GM18507 (cell line): ENCODE results near the gene KDM7A.
"Not testable (repeated sequence)": the region's sequence is repeated elsewhere in the genome, so short reads cannot be mapped to it uniquely, and the experiment has no call there.

Experiments used
- DNase-seq: peaks from one replicate; pipeline ENCODE4 v3.0.0; 2011; ENCODE audit warnings: low read depth; ENCODE audit not compliant: insufficient read length; ENCODE audit errors: extremely low spot score
- FAIRE-seq: peaks from 2 replicates; lab custom pipeline; 2011; peaks lifted over from hg19 to GRCh38; lab: Jason Lieb, UNC

The KDM7A gene

GRCh38 chr7:140162081-140162480 lies 14.7 kb downstream of the KDM7A start:
- FAIRE-seq, DNase-seq: not testable (repeated sequence)

- FAIRE-seq, result no peak
- DNase-seq, result no peak
Measured at GRCh38 chr7:140161047-140161446, 15.7 kb downstream of the KDM7A start.

DNA sequence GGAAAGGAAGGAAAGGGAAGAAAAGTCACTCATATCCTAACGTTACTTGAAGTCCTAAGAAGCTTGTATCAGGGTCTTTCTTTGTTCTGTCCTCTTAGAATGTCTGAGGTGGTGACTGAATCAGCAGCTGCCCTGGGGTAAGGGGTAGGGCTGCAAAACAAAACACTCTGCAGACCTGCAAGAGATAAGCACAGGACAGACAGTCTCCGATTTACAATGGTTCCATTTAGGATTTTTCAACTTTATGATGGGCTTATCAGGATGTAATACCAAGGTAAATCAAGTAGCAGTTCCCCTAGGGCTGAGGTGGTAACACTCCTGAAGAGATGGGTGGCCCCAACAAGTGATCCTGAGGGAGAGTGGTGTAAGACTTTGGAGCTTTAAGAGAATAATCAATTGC lies 16.5 kb downstream of the KDM7A start:
- FAIRE-seq, result no peak
- DNase-seq, result no peak

- FAIRE-seq, result no peak
- DNase-seq, result no peak
Measured at GRCh38 chr7:140159497-140159896, 17.3 kb downstream of the KDM7A start.

DNA sequence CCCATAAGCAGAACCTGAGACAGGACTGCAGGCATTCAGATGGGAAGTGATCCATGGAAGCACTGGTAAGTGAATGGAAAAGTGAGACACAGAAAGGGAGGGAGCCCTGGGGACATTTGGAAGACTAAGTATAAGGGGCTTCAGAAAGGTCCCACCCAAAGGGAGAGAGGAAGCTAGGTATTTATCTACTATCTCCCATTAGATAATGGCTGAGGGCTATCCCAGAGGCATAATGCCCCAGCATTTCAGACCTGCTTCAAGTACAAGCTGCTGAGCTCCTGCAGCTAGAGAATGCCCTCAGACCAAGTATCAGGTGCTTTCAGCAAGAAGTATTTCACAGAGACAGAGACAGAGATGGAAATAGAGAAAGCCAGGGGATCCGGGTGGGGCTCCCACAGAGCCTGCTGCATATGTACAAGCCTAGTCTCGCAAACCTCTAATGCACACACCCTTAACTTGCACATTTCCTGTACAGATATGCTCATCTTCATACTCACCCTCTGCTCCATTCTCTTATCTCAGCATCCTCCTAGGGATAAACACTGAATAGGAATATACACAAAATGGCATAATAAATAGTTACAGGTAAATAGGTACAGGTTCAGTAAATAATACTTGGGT lies 20.2 kb downstream of the KDM7A start:
- DNase-seq (no peak), FAIRE-seq (no peak)

DNA sequence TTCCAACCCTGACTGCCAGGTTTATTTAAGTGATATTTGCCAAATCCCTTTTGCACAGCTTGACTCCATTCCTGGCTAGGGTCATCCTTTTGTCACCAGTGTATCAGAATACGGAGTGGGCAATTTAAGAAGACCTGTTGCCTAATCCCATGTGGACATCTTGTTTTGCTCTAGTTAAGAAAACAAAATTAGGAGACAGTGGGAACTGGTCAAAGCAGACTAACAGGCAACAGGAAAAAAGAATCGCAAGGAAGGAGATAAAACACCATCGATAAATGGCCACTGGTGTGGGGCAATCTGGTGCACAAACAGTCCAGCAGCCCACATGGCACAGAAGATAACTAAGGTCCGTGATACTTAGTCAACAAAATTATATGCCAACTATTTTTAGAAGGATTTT lies 21.4 kb downstream of the KDM7A start:
- no peak for DNase-seq
- no peak for FAIRE-seq

DNA sequence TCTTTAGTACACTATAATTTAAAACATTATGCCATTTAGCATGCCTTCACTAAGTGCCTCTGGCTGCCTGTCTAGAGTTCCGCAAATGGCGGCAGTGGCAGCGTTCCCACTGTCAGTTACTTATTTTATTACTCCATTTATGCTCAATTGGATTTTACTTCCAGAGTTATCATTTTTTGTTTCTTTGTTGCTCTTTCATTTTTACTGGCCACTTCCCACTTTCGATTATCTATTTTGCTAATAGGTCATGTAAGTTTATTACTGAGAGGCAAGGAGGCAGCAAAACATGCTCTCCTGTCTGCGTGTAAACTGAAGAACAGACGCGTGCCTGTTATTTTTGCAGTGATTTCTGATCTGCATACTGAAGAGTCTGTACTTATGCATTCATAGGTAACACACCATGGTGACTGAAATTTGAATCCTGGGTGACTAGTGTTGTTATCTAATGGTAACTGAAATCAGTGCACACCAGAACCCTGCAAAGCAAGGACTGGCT lies 23.1 kb downstream of the KDM7A start:
- FAIRE-seq (no peak), DNase-seq (no peak)

DNA sequence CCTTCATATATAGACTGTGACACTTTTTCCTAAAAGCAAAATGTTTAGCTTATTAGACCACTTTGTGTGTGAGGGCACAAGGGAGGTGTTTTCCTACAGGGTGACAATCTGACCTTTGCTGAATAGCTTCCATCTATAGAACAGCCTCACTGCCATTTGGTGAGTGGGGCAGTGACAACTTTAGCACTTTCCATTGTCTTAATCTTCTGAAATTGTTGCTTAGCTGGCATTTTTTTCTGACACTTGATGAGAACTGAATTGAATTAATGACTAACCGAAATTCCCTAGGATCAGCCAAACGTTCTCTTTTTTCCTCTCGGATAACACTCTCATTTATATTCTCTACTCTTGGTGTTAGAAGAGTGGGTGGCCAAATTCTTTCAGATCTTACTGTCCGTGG lies 30.2 kb downstream of the KDM7A start:
- DNase-seq, result no peak
- no peak for FAIRE-seq

GRCh38 chr7:140145709-140146108 lies 31.1 kb downstream of the KDM7A start:
- no peak for FAIRE-seq
- DNase-seq, result no peak

DNA sequence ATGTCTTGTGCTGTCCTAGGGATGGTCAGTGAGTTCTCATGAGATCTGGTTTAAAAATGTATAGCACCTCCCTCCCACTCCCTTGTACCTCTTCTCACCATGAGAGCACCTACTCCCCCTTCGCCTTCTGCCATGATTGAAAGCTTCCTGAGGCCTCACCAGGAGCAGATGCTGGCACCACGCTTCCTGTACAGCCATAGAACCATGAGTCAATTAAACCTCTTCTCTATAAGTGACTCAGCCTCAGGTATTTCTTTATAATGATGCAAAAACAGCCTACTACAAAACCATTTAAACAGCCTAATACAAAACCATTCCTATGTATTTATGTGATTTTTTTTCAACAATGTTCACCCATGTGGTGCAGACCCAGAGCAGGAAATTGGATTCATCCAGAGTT lies 32.0 kb downstream of the KDM7A start:
- DNase-seq, result no peak
- no peak for FAIRE-seq

GRCh38 chr7:140143997-140144396 lies 32.8 kb downstream of the KDM7A start:
- FAIRE-seq (no peak), DNase-seq (no peak)

DNA sequence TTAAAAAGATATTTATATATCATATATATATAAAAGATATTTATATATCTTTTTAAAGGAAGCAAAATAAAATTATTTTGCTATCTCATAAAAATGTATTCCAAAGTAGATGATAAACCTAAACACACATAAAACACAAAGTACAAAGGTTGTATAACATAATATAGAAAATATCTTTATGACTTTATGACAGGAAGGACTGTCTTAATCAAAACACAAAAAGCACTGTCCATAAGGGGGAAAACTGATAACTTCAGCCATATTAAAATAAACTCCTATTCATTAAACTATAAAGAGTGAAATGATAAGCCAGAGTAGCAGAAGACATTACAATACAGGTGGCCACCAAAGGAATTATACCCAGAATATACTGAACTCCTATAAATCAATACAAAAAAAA lies 34.8 kb downstream of the KDM7A start:
- FAIRE-seq, result no peak

GRCh38 chr7:140141256-140141655 lies 35.5 kb downstream of the KDM7A start:
- FAIRE-seq (no peak), DNase-seq (no peak)

More for the DNA sequence above, 34.8 kb downstream of the KDM7A start:
- DNase-seq, result no peak

DNA sequence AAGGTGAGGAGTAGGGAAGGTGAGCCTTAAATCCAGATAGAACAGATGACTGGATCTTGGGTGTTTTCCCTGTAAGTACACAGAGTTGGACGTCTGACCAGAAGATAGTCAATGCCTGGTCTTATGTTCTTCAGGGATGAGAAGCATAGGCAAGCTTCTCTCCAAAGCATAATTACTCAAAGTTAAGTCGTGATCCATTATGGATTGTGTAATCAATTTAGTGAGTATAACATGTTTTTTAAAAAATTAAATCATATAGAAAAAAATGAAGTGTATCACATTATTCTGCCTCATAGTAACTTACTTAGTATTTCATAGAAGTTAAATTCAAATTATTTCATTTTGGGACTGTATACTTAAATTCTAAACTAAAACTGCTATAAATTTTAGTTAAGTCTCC lies 39.7 kb downstream of the KDM7A start:
- no peak for FAIRE-seq
- no peak for DNase-seq

DNA sequence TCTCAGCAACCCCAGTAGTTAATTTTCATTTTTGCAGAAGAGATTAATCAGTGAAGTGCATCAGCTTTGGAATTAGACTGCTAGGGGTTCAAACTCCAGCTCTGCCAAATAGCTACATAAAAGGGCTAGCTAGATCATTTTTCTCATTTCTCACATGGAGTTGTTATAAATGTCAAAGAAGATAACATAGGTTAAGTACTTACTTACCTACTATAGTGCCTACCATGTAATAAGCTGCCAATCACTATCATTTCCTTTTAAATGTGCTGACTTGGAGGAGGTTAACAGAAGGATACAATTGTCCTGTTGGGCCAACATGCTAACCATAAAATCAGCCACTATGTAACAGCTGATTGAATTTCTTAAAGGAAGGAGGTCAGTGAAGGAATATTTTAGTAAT lies 40.7 kb downstream of the KDM7A start:
- no peak for FAIRE-seq
- DNase-seq, result no peak

GRCh38 chr7:140134039-140134438 lies 42.7 kb downstream of the KDM7A start:
- FAIRE-seq (no peak), DNase-seq (no peak)

DNA sequence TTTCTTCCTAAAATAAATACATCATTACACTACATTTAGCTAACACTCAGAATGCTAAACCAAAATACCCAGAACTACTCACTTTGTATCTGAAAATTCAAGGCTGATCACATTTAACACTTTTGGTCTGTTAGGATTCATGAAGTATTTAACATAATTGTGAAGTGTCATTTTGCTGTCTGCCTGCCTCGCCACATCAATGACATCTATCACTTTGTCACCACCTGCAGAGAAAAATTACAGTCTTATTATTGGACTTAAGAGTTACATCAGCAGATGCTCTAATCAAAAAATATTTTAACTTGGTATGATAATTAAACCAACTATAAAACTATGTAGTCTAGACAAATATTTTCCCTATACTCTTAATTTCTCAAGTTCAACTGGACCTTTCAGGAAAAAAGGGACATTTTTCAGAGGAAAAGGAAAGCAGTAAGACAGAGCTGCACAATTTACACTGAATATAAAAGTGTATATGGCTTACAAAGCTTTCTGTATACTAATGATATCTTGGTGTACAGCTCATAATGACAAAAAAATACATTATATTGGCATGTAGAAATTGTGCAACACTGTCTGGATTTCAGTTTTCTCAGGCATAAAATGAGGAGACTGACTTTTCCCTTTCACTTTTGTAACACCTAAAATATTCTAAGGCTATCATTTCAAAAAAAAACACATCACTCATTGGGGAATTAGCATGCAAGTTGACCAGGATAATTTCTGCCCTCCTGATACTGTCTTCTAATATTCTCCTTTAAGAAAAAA lies 49.2 kb downstream of the KDM7A start:
- no peak for DNase-seq
- no peak for FAIRE-seq

DNA sequence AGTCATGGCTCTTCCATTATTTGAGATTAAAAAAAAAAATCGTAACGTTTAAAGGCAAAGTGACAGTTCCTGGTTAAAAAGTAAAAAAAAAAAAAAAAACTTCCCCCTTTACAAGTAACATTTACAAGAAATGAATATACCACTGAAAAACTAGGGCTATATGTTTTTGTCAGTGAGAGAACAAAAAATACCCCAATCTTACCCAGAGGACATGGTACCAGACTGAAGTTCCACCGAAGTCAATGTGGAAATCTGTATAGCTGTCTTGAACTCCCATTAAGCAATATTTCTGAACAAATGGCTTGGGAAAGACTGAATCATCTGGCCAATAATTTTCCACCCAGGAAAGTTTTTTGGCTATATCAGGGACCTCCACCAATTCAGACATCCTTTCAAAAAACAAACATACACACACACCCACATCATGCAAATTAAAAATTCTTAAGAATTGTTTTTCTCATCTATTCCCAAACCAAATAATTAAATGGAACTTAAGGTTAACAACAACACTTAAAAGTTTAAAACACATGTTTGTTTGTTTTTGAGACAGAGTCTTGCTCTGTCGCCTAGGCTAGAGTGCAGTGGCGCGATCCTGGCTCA lies 50.2 kb downstream of the KDM7A start:
- FAIRE-seq, result no peak
- DNase-seq, result no peak

DNA sequence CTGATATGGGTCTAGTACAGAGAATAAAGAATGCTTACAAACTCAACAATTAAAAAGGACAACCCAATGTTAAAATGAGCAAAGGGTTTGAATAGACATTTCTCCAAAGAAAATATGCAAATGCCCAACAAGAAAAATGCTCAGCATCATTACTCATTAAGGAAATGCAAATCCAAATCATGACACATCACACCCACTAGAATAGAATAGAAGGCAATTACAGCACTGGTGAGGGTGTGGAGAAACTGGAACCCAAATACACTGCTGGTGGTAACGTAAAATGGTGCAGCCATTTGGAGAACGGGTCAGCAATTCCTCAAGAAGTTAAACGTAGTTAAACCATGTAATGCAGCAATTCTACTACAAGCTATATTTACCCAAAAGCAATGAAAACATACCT lies 53.8 kb downstream of the KDM7A start:
- no peak for DNase-seq
- FAIRE-seq, result no peak

DNA sequence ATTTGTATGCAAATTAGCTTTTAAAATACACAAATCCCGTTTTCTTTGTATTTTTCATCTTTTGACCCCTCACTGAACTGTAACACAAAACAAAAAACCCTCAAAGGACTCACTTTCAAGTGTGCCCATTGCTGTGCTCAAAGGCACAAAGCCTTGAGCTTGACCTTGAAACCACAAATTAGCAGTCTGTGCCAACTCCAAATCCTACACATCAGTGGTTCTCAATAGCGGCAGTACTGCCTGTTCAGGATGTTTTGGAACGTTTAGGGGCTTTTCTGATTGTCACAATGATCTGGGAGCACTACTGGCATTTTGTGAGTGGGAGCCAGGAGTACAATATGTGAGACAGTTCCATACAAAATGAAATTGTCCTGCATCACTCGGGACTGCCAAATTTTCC lies 55.5 kb downstream of the KDM7A start:
- FAIRE-seq, result no peak

GRCh38 chr7:140114817-140115216 lies 62.0 kb downstream of the KDM7A start:
- not testable (repeated sequence) for DNase-seq, FAIRE-seq

More for the DNA sequence above, 55.5 kb downstream of the KDM7A start:
- DNase-seq, result no peak
